SU-DHL-6 (cell line): ENCODE data around the gene CACNB1.

Experiments used
- H2AFZ ChIP-seq: fragments of 200-600 bp; sonication (generic); 2 replicates; pipeline ENCODE4 v1.6.1; 2014; ENCODE audit warnings: low read depth, mild to moderate bottlenecking, moderate library complexity, mixed read lengths, antibody characterized with exemption, low read length; ENCODE audit not compliant: severe bottlenecking
- H3F3A ChIP-seq: fragments of 200-600 bp; shearing (Covaris generic); 2 replicates; pipeline ENCODE4 v1.6.0; 2016; ENCODE audit warnings: antibody characterized with exemption, mild to moderate bottlenecking; ENCODE audit not compliant: insufficient read depth
- H3K27ac ChIP-seq: fragments of 200-600 bp; sonication (generic); 2 replicates; pipeline ENCODE4 v1.5.1; 2016; ENCODE audit warnings: low read depth, mild to moderate bottlenecking, low read length, moderate library complexity, mixed read lengths
- H3K27me3 ChIP-seq: fragments of 200-600 bp; sonication (generic), shearing (Covaris generic); 2 replicates; pipeline ENCODE4 v1.6.0; 2014; ENCODE audit warnings: mild to moderate bottlenecking, low read length
- H3K36me3 ChIP-seq: fragments of 200-600 bp; sonication (generic); 2 replicates; pipeline ENCODE4 v1.6.1; 2014; ENCODE audit warnings: mild to moderate bottlenecking, low read length, mixed read lengths
- H3K4me2 ChIP-seq: fragments of 300-600, 200-600 bp; shearing (Covaris generic), sonication (generic); 2 replicates; pipeline ENCODE4 v1.6.0; 2014; ENCODE audit warnings: low read length, low read depth, mild to moderate bottlenecking; ENCODE audit not compliant: poor library complexity, severe bottlenecking
- H3K4me3 ChIP-seq: fragments of 200-600 bp; sonication (generic); 2 replicates; pipeline ENCODE4 v1.5.1; 2014; ENCODE audit warnings: antibody characterized with exemption, low read length, mild to moderate bottlenecking, mixed read lengths; ENCODE audit not compliant: insufficient read depth, poor library complexity, severe bottlenecking
- H3K79me2 ChIP-seq: fragments of 200-600 bp; sonication (generic); 2 replicates; pipeline ENCODE4 v1.6.1; 2014; ENCODE audit warnings: mild to moderate bottlenecking, low read length, moderate library complexity; ENCODE audit not compliant: insufficient read depth
- H3K9ac ChIP-seq: fragments of 200-600 bp; sonication (generic); 2 replicates; pipeline ENCODE4 v1.7.0; 2014; ENCODE audit warnings: mild to moderate bottlenecking, low read length
- H3K9me2 ChIP-seq: fragments of 200-600 bp; sonication (generic); replicated peaks from 2 replicates; pipeline ENCODE4 v1.6.1; 2014; ENCODE audit warnings: low read length; ENCODE audit not compliant: insufficient read depth
- H3K9me3 ChIP-seq: fragments of 200-600 bp; sonication (generic); 2 replicates; pipeline ENCODE4 v1.6.1; 2014; ENCODE audit warnings: low read length, mixed read lengths; ENCODE audit not compliant: insufficient read depth
- H4K20me1 ChIP-seq: fragments of 200-600 bp; sonication (generic); 2 replicates; pipeline ENCODE4 v1.6.1; 2014; ENCODE audit warnings: low read depth, mild to moderate bottlenecking, antibody characterized with exemption, low read length, moderate library complexity, mixed read lengths
- EZH2phosphoT487 ChIP-seq: fragments of 200-600 bp; sonication (generic), shearing (Covaris generic); conservative IDR thresholded peaks from 2 replicates; pipeline ENCODE4 v1.6.1; 2018; ENCODE audit warnings: mild to moderate bottlenecking, antibody characterized with exemption, low read length, moderate library complexity, mixed read lengths
- TF ChIP-seq, protein P1 (sequence below): fragments of 200-600 bp; sonication (generic); IDR thresholded peaks from one replicate; pipeline ENCODE4 v1.5.1; 2017; ENCODE audit warnings: antibody characterized with exemption, mild to moderate bottlenecking, low read length, moderate library complexity; ENCODE audit not compliant: insufficient read depth, poor library complexity, severe bottlenecking

Gene CACNB1

DNA sequence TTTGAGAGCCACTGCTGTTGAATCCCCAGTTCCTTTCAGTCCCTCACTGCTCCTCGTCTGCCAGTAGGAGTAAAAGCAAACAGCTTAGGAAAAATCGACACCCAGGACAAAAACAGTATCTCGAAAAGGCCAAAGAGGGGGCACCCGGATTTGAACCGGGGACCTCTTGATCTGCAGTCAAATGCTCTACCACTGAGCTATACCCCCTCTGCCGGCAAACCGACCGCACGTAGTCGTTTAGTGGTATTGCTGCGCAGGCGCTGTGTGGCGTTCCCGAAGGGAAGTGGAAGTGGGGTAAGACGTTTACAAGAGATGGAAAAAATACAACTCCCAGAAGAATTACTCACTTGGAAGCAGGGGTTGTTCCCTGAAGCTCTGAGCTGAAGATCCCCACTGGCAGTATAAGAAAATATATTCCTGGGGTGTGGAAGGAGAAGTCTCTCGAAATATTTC is 43.8 kb downstream of the CACNB1 start:
- peak overlapping the region; percentile 74 for H3K4me3 ChIP-seq
- peak overlapping the region; percentile 73 for H3K4me2 ChIP-seq
- peak overlapping the region; percentile 77 for H3K9ac ChIP-seq
- H3K27me3 ChIP-seq = no peaks in the 10 kb centered on the region
- H3K9me3 ChIP-seq = no peaks in the 10 kb centered on the region
- H3K9me2 ChIP-seq = no peaks in the 10 kb centered on the region
- H3K79me2 ChIP-seq = no peaks in the 10 kb centered on the region
- H2AFZ ChIP-seq = peak overlapping the region; percentile 95
- H3F3A ChIP-seq = no peaks in the 10 kb centered on the region
- H3K27ac ChIP-seq = peak overlapping the region; percentile 66
- H4K20me1 ChIP-seq = no peaks in the 10 kb centered on the region
- H3K36me3 ChIP-seq = no peaks in the 10 kb centered on the region
- no peak for TF ChIP-seq EZH2phosphoT487
- TF ChIP-seq, protein P1, sequence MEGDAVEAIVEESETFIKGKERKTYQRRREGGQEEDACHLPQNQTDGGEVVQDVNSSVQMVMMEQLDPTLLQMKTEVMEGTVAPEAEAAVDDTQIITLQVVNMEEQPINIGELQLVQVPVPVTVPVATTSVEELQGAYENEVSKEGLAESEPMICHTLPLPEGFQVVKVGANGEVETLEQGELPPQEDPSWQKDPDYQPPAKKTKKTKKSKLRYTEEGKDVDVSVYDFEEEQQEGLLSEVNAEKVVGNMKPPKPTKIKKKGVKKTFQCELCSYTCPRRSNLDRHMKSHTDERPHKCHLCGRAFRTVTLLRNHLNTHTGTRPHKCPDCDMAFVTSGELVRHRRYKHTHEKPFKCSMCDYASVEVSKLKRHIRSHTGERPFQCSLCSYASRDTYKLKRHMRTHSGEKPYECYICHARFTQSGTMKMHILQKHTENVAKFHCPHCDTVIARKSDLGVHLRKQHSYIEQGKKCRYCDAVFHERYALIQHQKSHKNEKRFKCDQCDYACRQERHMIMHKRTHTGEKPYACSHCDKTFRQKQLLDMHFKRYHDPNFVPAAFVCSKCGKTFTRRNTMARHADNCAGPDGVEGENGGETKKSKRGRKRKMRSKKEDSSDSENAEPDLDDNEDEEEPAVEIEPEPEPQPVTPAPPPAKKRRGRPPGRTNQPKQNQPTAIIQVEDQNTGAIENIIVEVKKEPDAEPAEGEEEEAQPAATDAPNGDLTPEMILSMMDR = no peak

DNA sequence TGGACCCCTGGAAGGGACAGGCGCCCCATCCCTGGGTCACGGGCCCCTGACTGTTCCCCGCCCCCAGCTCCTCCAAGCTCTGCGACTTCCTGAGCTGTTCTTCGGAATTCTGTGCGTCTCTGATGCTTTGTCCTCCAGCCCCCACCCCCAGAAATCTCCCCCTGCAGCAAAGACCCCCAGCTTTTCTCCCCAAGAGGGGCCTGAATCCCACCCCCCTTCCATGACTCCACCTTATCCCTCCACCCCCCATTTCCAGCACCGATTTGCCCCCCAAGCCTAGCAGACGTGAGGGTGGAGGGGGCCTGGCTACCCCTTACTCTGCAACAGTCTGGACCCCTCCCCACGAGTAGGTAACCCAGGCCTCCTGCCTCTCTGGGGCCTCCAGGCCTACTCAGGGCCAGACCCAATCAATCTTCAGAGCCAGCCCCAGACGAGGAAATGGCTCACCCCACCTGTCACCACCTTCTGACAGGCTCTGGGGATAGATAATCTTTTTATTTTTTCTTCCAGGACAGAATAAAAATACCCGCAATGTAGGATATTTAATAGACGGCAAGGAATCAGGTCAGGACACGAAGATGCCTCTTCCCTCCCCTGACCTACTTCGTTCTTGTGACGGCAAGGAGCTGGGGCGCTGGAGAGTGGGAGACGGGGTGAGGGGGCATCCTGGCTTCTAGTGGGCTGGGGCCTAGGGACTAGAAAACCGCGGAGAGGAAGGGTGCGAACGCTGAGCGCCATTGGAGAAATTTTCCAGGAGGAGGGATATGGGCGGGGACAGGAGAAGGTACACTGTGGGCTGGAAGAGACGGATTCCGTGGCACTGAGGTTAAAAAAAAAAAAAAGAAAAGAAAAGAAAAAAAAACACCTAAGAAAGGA is 45.3 kb downstream of the CACNB1 start:
- Histone ChIP-seq H3K4me3 (no peak overlapping the region), H3K27me3 (no peaks in the 10 kb centered on the region), H2AFZ (peak overlapping the region; percentile 42), H3K36me3 (no peaks in the 10 kb centered on the region), H4K20me1 (no peaks in the 10 kb centered on the region), H3K27ac (no peak overlapping the region), H3K79me2 (no peaks in the 10 kb centered on the region), H3K4me2 (peak overlapping the region; percentile 73), H3F3A (no peaks in the 10 kb centered on the region), H3K9me3 (no peaks in the 10 kb centered on the region), H3K9me2 (no peaks in the 10 kb centered on the region), H3K9ac (no peak overlapping the region)
- TF ChIP-seq EZH2phosphoT487 = no peak
- TF ChIP-seq, protein P1 = no peak

DNA sequence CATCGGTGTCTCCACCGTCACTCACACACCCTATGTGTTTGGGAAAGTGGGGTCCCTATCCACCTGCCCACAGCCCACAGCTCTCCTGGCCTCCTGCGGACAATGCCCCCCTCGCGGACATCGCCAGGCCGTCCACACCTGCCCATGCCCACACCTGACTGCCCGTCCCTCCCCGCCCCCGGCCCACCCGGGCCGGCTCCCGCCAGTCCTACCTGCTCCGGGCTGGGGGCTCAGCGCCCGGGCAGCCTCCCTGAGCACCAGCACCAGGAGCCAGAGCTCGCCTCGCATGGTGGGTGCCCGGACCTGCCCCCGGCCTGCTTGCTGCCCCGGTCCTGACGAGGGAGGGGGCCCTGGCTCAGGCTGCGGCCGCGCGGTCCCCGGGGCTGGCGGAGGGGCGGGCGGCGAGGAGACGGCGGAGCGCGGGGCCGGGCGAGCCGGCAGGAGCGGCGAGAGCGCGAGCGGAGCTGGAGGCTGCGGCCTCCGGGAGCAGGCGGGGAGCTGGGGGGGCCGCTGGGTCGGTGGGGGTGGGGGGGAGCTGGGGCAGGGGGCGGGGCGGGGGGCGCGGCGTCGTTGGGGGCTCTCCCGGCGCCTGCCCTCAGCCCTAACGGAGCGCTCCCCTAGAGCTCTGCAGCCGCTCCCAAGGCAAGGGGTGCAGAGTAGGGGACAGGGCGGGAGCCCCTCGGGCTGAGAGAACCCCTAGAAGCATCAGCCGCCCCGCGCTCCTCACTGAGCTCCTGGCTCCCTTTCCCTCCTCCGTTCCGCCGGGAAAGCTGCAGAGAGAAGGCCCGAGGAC is 46.1 kb downstream of the CACNB1 start, which contains the start of gene PLXDC1:
Gene PLXDC1 (minus strand): TSS at position 488 of the 793 bp plus-strand sequence. CDS start 200 bp downstream, at position 288.
- Histone ChIP-seq H3K4me2 (peak within 1 kb of the TSS; percentile 73), H3K9me3 (no peaks in the 10 kb centered on the region), H3K79me2 (no peaks in the 10 kb centered on the region), H3K27ac (no peak within 1 kb of the TSS), H3K9ac (no peak within 1 kb of the TSS), H3K4me3 (no peak within 1 kb of the TSS), H3K9me2 (no peaks in the 10 kb centered on the region), H3K36me3 (no peaks in the 10 kb centered on the region), H4K20me1 (no peaks in the 10 kb centered on the region), H2AFZ (no peak within 1 kb of the TSS), H3K27me3 (no peaks in the 10 kb centered on the region), H3F3A (no peaks in the 10 kb centered on the region)
- no peak for TF ChIP-seq EZH2phosphoT487
- TF ChIP-seq, protein P1 = no peak
